GM12864 (cell line): ENCODE measurements around the gene CELA2B.
"Not testable (repeated sequence)": the region's sequence is repeated elsewhere in the genome, so short reads cannot be mapped to it uniquely, and the experiment has no call there.

Experiments used
- DNase-seq: peaks from one replicate; pipeline ENCODE4 v3.0.0-alpha.2; 2011; ENCODE audit warnings: low read depth
- H3K4me3 ChIP-seq: 2 replicates; pipeline ENCODE4 v1.5.1; 2011; ENCODE audit warnings: mild to moderate bottlenecking, low read depth, low read length, control low read depth
- TF ChIP-seq, protein P1 (sequence below): IDR thresholded peaks from 2 replicates; pipeline ENCODE4 v1.5.1; 2011; ENCODE audit warnings: low read depth, mild to moderate bottlenecking, moderate library complexity, low read length, control low read depth, inconsistent platforms; ENCODE audit errors: missing control alignments

Gene CELA2B

DNA sequence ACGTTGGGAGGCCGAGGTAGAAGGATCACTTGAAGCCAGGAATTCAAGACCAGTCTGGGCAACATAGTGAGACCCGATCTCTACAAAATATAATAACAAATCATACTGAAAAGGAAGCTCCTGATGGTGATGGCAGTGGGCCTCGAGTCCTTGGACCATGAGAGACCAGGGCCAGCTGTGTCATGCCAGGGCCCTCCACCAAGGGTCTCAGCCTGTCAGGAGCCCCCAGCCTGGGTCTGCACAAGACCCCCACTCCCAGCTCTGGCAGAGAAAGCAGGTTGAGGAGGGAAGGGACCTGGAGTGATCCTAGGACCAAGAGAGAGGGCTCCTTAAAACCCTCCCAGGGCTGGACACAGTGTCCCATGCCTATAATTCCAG lies 44.3 kb upstream of the CELA2B start:
- H3K4me3 ChIP-seq = no peak overlapping the region
- TF ChIP-seq, protein P1, sequence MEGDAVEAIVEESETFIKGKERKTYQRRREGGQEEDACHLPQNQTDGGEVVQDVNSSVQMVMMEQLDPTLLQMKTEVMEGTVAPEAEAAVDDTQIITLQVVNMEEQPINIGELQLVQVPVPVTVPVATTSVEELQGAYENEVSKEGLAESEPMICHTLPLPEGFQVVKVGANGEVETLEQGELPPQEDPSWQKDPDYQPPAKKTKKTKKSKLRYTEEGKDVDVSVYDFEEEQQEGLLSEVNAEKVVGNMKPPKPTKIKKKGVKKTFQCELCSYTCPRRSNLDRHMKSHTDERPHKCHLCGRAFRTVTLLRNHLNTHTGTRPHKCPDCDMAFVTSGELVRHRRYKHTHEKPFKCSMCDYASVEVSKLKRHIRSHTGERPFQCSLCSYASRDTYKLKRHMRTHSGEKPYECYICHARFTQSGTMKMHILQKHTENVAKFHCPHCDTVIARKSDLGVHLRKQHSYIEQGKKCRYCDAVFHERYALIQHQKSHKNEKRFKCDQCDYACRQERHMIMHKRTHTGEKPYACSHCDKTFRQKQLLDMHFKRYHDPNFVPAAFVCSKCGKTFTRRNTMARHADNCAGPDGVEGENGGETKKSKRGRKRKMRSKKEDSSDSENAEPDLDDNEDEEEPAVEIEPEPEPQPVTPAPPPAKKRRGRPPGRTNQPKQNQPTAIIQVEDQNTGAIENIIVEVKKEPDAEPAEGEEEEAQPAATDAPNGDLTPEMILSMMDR = no peak
- DNase-seq = no peak

DNA sequence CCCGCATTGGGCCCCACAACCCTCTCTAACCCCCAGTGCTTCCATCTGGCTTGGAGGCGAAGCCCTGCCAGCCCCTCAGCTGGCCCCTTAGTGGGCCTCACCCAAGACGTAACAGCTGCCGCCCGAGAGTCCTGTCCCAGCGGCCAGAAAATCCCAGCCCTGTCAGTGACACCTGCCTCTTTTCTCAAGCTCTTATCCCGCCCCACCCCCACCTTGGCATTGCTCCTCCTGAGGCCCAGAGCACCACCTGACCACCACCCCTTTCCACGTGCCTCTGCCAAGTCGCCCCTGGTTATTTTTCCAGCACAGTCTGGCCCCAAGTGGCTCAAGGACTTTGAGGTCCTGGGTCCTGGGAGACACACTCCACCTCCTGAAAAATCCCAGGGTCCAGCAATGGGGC lies 43.6 kb upstream of the CELA2B start:
- TF ChIP-seq, protein P1 = no peak
- no peak for DNase-seq
- H3K4me3 ChIP-seq = no peak overlapping the region

DNA sequence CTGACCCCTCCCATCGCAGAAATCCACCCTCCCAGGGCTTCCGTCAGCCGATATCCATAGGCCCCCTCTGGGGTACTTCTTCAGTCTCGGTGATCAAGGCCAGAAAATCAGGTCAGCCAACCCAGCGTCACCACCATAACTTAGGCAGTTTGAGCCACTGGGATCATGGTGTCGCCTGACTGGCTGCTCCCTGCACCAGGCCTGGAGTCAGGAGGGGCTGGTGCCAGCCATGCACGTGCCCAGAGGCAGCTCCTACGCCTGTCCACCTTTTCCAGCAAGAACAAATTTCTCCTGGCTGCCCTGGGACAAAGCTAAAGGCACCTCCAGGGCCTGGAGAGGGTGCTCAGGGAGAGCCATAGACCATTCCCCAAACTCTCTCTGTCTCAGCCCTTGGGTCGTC lies 42.4 kb upstream of the CELA2B start:
- no peak for DNase-seq
- TF ChIP-seq, protein P1 = no peak
- no peak overlapping the region for H3K4me3 ChIP-seq

DNA sequence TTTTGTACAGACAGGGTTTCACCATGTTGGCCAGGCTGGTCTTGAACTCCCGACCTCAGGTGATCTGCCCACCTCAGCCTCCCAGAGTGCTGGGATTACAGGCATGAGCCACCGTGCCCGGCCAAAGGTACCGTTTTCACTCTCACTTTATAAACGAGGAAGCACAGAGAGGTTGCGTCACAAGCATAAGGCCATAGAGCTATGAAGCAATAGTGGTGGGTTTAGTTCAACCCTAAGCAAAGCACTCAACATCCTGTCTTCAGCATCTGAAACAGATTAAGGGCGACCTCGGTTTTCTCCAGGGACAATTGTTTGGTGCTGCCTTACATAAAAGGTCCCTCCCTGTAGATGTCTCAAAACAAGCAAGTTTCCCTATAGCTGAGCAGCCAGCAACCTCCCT lies 41.2 kb upstream of the CELA2B start:
- DNase-seq, H3K4me3 ChIP-seq: not testable (repeated sequence)

DNA sequence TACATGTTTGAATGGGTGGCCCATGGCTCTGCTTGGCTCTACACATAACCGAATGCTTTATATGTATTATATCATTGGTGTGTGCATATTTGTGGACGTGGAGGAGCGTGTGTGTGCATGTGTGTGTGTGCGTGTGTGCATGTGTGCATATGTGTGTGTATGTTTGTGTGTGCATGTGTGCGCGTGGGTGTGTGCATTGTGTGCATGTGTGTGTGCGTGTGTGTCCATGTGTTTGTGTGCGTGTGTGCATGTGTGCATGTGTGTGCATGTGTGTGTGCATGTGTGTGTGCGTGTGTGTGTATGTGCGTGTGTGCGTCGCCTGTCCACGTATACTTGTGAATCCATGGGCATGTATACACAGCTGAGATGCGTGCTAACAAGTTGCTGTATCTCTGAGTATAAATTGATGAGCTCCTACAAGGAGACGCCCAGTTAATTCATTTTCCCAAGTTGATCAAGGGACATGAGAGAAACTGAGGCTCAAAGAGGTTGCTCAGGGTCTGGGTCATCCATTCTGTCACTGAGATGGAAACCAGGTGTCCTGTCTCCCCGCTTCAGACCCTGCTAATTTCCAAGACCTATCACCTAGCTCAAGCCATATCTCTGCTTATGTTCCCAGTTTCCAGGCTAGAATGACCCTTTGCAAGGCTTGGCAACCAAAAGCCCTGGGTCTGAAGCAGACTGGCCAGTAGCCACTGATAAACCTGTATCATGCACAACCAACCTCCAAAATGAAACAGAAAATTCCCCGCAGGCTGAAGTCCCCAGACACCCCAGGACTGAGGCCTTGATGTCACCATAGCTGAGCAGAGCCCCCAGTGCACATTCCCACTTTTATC lies 40.4 kb upstream of the CELA2B start:
- no peak overlapping the region for H3K4me3 ChIP-seq
- TF ChIP-seq, protein P1 = no peak
- DNase-seq = no peak

DNA sequence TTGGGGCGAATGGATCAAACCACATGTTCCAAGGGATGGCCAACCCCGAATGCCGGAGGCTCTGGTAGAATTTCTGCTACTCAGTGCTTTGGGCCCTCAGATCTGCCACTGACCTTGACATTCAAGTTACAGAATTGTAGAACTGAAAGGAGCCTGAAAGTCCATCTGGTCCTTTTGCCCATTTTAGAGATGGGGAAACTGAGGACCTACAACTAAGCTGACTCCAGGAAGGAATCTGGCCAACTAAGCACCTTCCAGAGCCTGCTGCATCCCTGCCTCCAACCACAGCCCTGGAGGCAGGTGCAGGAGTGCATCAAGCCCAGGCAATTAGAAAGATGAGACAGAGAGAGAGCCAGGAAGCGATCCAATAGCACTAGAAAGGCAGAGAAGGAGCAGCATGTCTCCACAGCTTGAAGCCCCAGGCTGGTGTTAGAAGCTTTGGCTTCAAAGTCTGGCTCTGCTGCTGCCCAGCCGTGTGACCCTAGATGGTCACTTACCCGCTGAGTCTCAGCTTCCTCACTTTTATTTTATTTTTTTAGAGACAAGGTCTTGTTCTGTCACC lies 38.9 kb upstream of the CELA2B start:
- H3K4me3 ChIP-seq = no peak overlapping the region
- TF ChIP-seq, protein P1 = no peak
- no peak for DNase-seq

DNA sequence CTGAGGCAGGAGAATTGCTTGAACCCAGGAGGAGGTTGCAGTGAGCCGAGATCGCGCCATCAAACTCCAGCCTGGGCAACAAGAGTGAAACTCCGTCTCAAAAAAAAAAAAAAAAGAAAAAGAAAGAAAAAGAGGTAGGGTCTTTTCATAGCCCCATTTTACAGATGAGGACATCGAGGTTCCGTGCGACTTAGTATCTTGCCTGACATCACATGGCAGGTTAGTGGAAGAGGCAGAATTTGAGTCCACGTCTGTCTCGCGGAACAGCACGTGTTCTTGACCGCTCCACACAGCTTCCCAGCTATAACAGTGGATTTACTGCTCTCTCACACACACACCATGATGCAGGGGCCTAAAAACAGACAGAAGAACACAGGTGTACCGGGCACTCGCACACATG lies 36.6 kb upstream of the CELA2B start:
- H3K4me3 ChIP-seq = no peak overlapping the region
- TF ChIP-seq, protein P1 = no peak
- DNase-seq = no peak
